ENCODE results near the gene NAAA.

NAAA gene

DNA sequence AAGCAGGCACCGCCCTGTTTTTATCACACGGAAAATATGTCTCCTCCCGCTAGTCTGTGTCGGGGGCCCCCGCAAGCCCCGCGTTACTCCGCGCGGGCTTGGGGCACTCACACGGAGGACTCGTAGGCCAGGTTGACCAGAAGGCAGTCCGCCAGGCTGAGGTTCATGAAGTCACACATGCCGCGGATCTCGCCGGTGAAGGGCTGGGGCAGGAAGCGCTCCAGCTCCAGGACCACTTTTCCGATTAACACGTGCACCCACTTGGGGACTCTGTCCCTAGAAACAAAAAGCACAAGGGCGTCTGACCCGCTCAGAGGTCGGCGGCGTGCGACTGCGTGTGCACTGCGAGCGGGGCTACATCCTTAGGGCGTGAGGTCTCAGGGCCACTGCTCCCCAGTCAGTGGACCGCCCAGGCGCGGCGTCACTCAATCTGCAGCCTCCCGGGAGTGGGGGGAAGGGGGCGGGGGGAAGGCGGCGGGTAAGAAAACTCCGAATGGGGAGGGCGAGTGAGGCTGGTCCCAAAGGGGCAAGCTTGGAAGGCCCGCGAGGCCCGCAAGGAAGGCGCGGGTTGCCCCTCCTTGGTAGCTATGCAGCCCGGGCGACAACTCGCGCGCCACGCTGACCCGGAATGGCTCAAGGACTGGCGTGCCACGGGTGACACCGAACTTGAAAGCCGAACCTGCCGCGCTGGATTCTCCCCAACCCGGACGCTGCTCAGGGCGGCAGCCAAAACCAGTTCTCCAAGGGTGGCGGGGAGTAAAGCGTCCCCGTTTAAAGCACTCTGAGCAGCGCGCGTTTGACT is 722 bp downstream of the NAAA start:
- TF ChIP-seq SNAI2 (CRISPR knock-in tag; IDR thresholded peaks at IDR 0.05) (no peak), ZNF8 (CRISPR knock-in tag; IDR thresholded peaks at IDR 0.05) (no peak), ZC3H10 (CRISPR knock-in tag; IDR thresholded peaks at IDR 0.05) (no peak), ZFP30 (CRISPR knock-in tag; IDR thresholded peaks at IDR 0.05) (no peak), TCF4 (CRISPR knock-in tag; IDR thresholded peaks at IDR 0.05; ENCODE audit: borderline replicate concordance) (no peak), ARNTL (CRISPR knock-in tag; IDR thresholded peaks at IDR 0.05; ENCODE audit: borderline replicate concordance, low read depth) (no peak), POU6F1 (CRISPR knock-in tag; IDR thresholded peaks at IDR 0.05; ENCODE audit: borderline replicate concordance, low read depth) (no peak), ZFP3 (CRISPR knock-in tag; IDR thresholded peaks at IDR 0.05) (no peak), TSHZ2 (CRISPR knock-in tag; IDR thresholded peaks at IDR 0.05) (no peak), ISL1 (CRISPR knock-in tag; IDR thresholded peaks at IDR 0.05) (no peak), ZNF565 (CRISPR knock-in tag; conservative IDR thresholded peaks at IDR 0.05; ENCODE audit: low read depth) (no peak), PPARA (CRISPR knock-in tag; IDR thresholded peaks at IDR 0.05; ENCODE audit: borderline replicate concordance) (no peak)
- TF ChIP-seq, protein P1, sequence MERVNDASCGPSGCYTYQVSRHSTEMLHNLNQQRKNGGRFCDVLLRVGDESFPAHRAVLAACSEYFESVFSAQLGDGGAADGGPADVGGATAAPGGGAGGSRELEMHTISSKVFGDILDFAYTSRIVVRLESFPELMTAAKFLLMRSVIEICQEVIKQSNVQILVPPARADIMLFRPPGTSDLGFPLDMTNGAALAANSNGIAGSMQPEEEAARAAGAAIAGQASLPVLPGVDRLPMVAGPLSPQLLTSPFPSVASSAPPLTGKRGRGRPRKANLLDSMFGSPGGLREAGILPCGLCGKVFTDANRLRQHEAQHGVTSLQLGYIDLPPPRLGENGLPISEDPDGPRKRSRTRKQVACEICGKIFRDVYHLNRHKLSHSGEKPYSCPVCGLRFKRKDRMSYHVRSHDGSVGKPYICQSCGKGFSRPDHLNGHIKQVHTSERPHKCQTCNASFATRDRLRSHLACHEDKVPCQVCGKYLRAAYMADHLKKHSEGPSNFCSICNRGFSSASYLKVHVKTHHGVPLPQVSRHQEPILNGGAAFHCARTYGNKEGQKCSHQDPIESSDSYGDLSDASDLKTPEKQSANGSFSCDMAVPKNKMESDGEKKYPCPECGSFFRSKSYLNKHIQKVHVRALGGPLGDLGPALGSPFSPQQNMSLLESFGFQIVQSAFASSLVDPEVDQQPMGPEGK (CRISPR knock-in tag; IDR thresholded peaks at IDR 0.05; ENCODE audit: borderline replicate concordance): no peak
- peak; percentile 75 for ATAC-seq

- TF ChIP-seq TCF4 (CRISPR knock-in tag; IDR thresholded peaks at IDR 0.05; ENCODE audit: borderline replicate concordance): no peak
- no peak for TF ChIP-seq RARB (CRISPR knock-in tag; IDR thresholded peaks at IDR 0.05)
- TF ChIP-seq ARNTL (CRISPR knock-in tag; IDR thresholded peaks at IDR 0.05; ENCODE audit: borderline replicate concordance, low read depth): no peak
- no peak for TF ChIP-seq CSRNP3 (CRISPR knock-in tag; IDR thresholded peaks at IDR 0.05)
- no peak for TF ChIP-seq POU6F1 (CRISPR knock-in tag; IDR thresholded peaks at IDR 0.05; ENCODE audit: borderline replicate concordance, low read depth)
- no peak for TF ChIP-seq OSR1 (CRISPR knock-in tag; IDR thresholded peaks at IDR 0.05)
- TF ChIP-seq CSDC2 (CRISPR knock-in tag; IDR thresholded peaks at IDR 0.05): no peak
- no peak for TF ChIP-seq BACH2 (CRISPR knock-in tag; IDR thresholded peaks at IDR 0.05; ENCODE audit: borderline replicate concordance)
- no peak for TF ChIP-seq SNAI2 (CRISPR knock-in tag; IDR thresholded peaks at IDR 0.05)
- no peak for TF ChIP-seq GLIS3 (CRISPR knock-in tag; IDR thresholded peaks at IDR 0.05)
- ATAC-seq: no peak
Measured at GRCh38 chr4:75935628-75936027, 5.2 kb downstream of the NAAA start.

DNA sequence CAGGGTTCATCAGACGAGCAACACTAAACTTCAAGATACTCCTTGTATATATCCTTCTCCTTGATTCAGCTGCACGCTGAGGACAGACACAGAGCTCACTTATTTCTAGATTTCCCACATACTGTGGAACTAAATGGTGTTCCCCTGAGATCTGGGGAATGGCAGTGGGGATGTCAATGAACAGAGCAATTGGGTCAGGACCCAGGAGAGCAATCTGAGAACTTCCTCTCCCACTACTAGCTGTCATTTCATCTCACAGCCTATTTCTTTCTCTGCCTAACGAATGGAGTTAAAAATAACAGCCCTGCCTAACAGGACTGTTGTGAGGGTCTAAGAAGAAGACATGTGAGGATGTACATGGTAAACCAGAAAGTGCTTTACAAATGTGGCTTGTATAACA is 10.7 kb downstream of the NAAA start:
- no peak for ATAC-seq
- TF ChIP-seq POU6F1 (CRISPR knock-in tag; IDR thresholded peaks at IDR 0.05; ENCODE audit: borderline replicate concordance, low read depth) (no peak), ARNTL (CRISPR knock-in tag; IDR thresholded peaks at IDR 0.05; ENCODE audit: borderline replicate concordance, low read depth) (no peak), RARB (CRISPR knock-in tag; IDR thresholded peaks at IDR 0.05) (no peak), TSHZ2 (CRISPR knock-in tag; IDR thresholded peaks at IDR 0.05) (no peak), ISL1 (CRISPR knock-in tag; IDR thresholded peaks at IDR 0.05) (no peak), ZNF8 (CRISPR knock-in tag; IDR thresholded peaks at IDR 0.05) (no peak), PPARA (CRISPR knock-in tag; IDR thresholded peaks at IDR 0.05; ENCODE audit: borderline replicate concordance) (no peak)
- TF ChIP-seq, protein P1 (CRISPR knock-in tag; IDR thresholded peaks at IDR 0.05; ENCODE audit: borderline replicate concordance): no peak
